ENCODE measurements around the gene TELO2.

- TF ChIP-seq, protein P1, sequence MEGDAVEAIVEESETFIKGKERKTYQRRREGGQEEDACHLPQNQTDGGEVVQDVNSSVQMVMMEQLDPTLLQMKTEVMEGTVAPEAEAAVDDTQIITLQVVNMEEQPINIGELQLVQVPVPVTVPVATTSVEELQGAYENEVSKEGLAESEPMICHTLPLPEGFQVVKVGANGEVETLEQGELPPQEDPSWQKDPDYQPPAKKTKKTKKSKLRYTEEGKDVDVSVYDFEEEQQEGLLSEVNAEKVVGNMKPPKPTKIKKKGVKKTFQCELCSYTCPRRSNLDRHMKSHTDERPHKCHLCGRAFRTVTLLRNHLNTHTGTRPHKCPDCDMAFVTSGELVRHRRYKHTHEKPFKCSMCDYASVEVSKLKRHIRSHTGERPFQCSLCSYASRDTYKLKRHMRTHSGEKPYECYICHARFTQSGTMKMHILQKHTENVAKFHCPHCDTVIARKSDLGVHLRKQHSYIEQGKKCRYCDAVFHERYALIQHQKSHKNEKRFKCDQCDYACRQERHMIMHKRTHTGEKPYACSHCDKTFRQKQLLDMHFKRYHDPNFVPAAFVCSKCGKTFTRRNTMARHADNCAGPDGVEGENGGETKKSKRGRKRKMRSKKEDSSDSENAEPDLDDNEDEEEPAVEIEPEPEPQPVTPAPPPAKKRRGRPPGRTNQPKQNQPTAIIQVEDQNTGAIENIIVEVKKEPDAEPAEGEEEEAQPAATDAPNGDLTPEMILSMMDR (IDR thresholded peaks at IDR 0.05): no peak
- no peak for TF ChIP-seq POLR2AphosphoS5 (IDR thresholded peaks at IDR 0.05)
Observed at GRCh38 chr16:1518626-1519135, 25.5 kb downstream of the TELO2 start.
